HG03280 (cell line): ENCODE measurements around the gene TMC8.
"Not testable (repeated sequence)": the region's sequence is repeated elsewhere in the genome, so short reads cannot be mapped to it uniquely, and the experiment has no call there.

ENCODE experiments used
- ATAC-seq: cut with Tn5 transposase; IDR thresholded peaks from one replicate; pipeline ENCODE4 v1.9.1; 2021; ENCODE audit warnings: mild to moderate bottlenecking, moderate library complexity; ENCODE audit not compliant: unreplicated experiment

Gene TMC8, protein sequence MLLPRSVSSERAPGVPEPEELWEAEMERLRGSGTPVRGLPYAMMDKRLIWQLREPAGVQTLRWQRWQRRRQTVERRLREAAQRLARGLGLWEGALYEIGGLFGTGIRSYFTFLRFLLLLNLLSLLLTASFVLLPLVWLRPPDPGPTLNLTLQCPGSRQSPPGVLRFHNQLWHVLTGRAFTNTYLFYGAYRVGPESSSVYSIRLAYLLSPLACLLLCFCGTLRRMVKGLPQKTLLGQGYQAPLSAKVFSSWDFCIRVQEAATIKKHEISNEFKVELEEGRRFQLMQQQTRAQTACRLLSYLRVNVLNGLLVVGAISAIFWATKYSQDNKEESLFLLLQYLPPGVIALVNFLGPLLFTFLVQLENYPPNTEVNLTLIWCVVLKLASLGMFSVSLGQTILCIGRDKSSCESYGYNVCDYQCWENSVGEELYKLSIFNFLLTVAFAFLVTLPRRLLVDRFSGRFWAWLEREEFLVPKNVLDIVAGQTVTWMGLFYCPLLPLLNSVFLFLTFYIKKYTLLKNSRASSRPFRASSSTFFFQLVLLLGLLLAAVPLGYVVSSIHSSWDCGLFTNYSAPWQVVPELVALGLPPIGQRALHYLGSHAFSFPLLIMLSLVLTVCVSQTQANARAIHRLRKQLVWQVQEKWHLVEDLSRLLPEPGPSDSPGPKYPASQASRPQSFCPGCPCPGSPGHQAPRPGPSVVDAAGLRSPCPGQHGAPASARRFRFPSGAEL

DNA sequence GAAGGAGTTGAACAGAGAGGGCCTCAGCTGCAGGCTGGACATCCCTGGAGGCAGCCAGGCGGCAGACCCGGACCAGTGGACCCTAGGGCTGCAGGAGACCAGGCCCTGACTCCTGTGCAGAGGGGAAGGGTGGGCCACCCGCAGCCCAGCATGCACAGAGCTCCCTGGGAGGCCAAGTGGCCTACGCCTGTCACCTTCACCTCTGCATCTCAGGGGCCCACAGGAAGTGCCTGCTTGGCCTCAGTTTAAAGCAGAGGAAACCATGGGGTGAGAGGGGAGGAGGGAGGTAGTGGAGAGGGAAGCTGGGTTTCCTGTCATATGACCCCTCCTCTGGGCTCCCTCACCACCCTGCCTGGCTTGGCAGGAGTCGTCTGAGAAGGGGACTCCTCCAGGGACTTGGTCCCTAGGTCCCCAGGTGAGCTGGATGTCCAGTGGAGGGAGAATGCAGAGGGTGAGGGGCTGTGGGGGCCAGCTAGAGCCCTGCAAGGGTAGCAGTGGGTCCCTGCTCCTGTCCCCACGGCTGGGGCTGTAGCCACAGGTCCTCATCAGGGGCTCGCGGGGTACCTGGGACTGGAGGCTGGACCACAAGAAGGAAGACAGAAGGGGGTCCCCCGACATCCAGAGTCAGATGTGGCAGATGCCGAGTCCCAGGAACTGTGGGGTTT lies at the start of gene TMC8:
Gene TMC8 (plus strand): TSS at position 335 of the 665 bp plus-strand sequence. CDS start 818 bp downstream, outside the sequence.
- ATAC-seq, result no peak

DNA sequence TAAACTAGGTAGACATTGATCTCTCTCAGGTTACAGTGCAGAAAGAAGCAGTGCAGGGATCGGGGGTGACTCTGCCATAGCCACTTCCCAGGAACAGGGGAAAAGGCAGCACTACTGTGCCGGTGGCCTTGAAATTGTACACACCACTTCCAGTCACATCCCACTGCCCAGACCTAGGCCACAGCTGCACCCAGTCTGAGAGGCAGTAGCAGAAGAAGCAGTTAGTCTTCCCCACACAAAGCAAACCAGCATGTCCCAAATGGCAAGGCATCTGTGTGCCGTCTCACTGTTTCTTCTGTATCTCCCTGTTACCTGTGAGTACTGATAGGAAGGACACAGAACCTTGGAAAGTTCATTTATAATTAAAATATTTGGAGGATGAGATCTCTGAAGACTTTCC lies 49.0 kb upstream of the TMC8 start:
- no peak for ATAC-seq

DNA sequence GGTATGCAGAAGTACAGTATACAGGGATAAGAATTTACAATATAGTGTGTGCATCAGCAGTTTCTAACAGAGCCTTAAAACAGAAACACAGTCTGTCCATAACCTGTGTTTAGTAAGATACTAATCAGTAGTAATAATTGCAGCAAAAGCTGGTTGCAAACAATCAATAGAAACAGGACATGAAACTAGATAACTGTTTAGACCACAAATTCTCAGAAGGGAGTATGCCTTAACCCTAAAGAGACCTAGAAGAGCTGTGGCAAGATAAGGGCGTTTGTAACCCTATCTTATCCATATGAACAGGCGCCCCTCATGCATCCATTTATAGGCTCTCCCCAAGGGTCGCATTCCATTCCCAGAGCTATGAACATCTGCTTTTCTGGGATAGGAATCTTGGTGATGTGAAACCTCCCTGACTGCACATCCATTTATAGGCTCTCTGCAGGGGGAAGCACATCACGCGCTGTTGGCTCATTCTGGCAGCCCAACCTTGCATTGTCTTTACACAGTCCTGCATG lies 48.2 kb upstream of the TMC8 start:
- not testable (repeated sequence) for ATAC-seq

DNA sequence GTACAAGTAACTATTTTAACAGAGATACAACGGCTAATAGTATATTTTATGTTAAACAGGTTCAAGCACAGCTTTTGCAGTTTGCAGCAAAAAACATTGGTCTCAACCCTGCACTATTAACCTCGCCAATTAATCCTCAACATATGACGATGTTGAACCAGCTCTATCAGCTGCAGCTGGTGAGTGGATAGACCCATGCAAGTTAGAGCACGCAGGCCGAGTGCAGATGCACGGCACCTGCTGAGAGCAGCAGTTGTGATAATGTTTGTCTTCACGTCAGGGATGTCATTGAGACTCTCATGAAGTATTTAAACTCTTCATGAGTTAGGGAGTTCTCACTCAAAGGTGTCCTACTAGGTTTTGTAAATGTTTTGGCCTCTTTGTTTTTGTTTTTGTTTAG lies 47.6 kb upstream of the TMC8 start:
- ATAC-seq, result no peak

DNA sequence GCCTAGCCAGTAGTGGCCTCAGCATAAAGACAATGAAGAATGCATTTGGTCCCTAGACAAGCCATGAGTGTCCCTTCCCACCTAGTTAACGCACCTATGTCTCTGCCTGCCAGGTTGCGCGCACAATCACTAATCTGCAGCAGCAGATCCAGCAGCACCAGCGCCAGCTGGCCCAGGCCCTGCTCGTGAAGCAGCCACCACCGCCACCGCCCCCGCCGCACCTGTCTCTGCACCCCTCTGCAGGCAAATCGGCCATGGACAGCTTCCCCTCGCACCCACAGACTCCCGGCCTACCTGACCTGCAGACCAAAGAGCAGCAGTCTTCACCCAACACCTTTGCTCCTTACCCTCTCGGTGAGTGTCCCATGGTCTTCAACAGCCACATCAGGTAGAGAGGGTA lies 43.8 kb upstream of the TMC8 start:
- ATAC-seq, result no peak

DNA sequence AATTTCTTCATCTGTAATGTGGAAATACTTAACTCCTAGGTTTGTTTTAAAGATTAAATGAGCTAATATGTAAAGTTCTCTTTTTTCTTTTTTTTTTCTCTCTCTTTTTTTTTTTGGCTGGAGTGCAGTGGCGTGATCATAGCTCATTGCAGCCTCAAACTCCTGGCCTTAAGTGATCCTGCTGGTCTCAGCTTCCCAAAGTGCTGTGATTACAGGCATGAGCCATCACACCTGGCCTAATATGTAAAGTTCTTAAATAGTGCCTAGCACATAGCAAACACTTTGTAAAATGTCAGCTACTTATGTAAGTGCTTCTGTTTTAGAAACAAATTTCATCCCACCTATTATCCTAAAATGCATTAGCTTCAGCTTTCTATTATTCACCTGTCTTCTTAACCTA lies 42.0 kb upstream of the TMC8 start:
- no peak for ATAC-seq

DNA sequence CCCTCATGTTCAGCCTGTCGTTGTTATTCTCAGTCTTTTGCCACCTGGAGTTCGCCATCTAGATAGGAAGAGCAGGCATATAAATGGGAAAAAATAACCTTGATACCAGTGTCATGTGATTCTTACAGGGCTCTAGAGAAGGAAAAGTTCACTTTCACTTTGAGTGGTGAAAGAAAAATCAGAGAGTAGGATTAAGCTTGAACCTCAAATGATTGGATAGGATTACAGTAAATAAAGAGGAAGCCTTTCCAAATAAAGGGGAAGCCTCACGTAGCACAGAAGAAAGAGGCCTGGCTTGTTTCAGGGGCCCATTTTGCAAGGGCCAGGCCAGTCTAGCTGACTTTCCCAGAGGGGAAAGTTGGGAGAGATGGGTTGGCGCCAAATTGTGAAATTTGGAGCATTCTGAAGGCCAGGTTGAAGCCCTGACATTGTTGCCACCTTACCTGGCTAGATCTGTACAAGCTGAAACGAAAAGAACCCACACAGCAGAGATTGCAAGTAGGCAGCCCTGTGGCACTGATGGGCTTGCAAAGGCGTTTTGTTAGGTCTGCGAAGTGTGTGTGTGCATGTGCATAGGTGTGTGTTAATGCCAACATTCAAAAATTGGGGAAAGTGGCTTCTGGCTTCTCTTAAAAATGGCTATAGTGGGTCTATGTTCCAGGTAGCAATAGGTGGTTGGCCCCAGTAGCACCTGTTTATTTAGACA lies 40.8 kb upstream of the TMC8 start:
- no peak for ATAC-seq

DNA sequence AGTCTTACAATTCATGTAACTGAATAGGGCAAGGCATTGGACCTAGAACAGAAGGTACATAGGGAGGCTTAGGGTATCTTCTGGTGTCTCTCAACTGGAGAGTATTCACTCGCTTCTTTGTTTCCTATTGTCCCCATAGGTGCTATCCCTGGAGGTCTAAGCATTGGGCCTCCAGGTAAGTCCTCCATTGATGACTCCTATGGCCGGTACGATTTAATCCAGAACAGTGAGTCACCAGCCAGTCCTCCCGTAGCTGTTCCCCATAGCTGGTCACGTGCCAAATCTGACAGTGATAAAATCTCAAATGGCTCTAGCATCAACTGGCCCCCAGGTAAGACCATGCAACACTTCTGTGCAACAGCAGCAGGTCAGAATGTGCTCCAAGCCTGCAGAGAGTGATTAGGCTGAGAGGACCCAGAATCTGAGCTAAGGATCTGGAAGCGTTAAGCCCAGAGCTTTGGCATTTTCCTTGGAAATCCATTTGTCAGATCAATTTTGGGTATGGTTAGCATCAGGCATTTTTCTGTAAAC lies 37.7 kb upstream of the TMC8 start:
- no peak for ATAC-seq

DNA sequence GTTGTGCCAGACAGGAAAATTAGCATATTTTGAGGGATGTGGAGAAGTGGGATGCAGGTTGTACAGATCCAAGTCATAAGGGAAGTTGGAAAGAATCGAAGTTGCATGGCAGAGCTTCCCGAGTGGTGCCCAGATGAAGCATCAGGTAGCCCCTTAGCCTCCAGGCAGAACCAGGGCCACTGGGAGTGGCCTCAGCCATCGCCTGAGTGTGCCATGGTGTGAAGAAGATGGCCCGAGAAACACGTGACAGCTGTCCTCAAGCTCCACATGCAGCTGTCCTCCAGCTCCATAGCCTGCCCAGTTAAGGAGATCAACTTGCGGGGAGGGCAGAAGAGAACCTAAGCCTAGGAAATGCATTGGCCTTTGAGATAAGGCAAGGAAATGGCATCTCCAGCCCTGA lies 35.5 kb upstream of the TMC8 start:
- ATAC-seq, result no peak

DNA sequence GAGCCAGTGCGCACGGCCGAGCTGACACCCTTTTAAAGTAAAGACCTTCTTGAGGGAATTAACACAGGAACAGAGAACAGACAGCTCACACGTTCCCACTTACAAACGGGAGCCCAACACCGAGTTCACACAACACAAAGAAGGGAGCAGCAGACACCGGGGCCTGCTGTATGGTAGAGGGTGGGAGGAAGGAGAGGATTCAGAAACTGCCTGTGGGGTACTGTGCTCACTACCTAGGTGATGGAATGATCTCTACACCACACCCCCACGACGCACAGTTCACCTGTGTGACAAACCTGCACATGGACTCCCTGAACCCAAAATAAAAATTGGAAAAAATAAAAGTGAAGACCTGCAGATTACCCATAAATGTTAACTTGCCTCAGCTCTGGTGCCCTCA lies 34.5 kb upstream of the TMC8 start:
- ATAC-seq, result no peak

DNA sequence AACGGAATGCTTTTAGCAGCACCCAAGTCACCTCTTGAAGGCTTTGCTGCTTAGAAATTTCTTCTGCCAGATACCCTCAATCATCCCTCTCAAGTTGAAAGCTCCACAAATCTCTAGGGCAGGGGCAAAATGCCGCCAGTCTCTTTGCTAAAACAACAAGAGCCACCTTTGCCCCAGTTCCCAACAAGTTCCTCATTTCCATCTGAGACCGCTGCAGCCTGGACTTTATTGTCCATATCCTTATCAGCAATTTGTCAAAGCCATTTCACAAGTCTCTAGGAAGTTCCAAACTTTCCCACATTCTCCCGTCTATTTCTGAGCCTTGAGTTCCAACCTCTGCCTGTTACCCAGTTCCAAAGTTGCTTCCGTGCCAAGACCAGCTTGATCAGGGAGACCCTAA lies 29.5 kb upstream of the TMC8 start:
- ATAC-seq, result no peak

DNA sequence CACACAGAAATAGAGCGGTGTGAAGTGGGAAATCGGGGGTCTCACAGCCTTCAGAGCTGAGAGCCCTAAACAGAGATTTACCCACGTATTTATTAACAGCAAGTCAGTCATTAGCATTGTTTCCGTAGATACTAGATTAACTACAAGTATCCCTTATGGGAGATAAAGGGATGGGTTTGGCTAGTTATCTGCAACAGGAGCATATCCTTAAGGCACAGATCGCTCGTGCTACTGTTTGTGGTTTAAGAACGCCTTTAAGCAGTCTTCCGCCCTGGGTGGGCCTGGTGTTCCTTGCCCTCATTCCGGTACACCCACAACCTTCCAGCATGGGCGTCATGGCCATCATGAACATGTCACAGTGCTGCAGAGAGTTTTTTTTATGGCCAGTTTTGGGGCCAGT lies 29.0 kb upstream of the TMC8 start:
- no peak for ATAC-seq

DNA sequence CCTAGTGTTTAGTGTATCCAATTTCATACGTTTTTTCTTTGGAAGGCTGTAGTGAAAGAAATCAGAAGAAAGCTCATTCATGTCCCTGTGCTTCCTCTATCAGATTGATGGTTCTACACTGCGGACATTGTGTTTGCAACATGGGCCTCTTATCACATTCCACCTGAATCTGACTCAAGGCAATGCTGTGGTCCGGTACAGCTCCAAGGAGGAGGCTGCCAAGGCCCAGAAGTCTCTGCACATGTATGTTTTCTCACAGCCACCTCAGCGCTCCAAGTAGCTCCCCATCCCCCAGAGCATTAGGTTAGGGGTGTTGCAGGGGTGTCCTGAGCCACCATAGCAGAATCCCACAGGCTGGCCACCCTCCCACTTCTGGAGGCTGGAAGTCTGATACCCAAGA lies 27.3 kb upstream of the TMC8 start:
- ATAC-seq, result no peak

DNA sequence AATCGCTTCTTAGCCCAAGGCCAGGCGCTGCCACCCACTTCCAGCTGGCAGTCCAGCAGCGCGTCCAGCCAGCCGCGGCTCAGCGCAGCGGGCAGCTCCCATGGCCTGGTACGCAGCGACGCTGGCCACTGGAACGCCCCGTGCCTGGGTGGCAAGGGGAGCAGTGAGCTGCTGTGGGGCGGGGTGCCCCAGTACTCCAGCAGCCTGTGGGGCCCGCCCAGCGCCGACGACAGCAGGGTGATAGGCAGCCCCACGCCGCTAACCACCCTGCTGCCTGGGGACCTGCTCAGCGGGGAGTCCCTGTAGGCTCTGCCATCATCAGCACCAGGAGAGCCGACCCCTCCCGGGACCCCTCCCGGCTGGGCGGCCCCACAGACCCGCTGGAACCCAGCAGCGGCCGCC lies 26.0 kb upstream of the TMC8 start:
- no peak for ATAC-seq

DNA sequence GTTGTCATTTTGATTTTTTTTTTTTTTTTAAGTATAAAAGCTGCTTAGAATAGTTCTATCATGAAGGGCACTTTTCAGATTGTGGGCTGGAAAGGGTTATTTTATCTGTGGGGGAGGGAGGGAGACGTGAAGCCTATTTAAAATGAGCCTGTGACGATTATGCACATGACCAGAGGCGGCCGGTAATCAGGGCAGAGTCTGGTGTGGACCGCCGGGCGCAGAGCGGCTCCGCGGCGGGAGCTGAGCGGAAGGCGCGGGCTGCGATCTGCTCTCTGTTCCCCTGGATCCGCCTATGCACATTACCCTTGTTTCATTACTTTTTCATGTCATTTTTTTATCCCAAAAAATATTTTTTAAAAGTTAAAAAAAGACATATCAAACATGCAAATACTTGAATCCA lies 25.5 kb upstream of the TMC8 start:
- no peak for ATAC-seq

DNA sequence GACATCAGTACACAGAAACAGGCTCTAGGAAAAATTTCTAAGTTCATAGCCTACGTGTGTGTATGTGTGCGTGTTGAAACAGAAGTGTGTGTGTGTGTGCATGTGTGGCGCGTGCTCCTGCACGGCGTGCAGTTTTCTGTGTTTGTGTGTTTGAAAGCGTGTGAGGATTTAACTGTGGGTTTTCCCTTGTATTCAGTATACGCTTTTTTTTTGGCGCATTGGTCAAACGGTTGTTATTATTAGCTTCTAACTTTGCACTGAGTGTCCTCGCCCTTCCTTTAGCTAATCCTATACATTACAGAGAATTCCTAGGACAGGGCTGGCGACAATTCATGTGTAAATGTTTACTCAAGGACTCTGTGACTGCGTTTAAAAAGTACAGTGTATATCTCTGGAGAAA lies 25.0 kb upstream of the TMC8 start:
- no peak for ATAC-seq

DNA sequence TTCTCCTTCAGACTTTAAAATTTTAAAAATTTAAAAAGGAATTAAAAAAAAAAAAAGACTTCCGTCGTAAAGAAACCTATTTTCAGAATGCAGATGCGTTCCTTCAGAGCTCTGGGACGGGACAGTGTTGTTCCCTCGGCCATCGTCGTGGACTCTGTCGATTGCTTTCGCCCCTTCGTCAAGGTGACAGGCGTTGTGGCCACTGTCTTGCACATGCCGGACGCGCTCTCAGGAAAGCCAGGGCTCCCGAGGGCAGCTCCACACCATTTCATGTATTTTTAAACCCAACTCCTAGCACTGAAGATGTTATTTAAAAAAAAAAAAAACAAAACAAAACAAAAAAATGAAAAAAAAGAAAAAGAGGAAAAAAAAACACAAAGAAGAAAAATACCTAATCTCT lies 24.4 kb upstream of the TMC8 start:
- no peak for ATAC-seq

DNA sequence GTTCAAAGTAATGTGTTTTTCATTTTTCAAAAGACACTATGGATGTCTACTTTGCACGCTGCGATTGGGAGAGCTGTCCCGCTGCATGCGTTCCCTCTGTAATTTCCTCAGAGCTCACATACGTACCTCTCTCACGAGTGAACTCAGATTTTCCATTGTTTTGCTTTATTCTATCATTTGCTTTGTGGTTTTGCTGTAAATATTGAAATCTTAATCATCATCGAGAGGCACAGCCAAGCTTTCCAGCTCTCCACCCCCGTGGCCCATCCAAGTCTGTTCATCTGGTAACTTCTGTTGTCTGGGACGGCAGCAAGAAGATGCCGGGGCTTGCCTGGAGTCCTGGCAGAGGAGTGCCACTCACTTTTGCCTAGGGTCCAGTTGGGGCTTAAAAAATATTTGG lies 23.1 kb upstream of the TMC8 start:
- ATAC-seq, result no peak

DNA sequence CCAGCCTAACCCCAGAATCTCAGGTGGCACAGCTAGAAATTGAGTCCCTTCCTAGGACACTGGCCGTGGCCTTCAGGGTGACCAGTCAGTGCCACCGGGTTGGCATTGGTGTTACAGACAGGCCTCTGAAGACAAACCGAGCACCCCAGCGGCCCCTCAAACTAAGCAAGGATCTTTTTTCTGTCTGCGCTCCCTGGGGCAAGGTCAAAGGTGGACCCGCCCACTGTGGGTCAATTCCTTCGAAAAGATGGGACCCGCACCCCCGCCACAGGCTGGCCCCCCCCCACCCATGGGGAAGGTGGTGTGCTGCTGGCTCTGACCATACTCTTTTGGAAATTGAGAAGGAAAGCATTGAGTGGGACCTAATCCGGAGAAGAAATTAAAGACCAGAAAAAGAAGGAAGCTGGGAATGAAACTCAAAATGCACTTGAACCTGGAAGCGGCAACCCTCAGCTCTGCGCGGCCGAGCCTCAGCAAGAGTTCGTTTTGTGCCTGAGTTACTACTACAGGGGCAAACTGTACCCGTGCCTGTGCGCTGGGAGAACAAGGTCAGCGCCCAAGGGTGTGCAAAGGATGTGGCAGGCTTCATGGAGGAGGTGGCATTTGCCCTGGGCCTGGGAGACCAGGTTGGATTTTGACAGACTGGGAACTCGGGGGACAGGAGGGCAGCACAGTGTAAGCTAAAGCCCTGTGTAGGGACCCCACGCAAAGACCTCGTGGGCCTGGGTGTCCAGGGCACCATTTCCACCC lies 22.4 kb upstream of the TMC8 start:
- ATAC-seq, result no peak
